H1 (cell line): ENCODE measurements around the gene SLC25A42. TPM values are rescaled to one million over a fixed set of nuclear protein-coding genes. Genes with fewer than 3 reads are reported as not detected.
"Not testable (repeated sequence)": the region's sequence is repeated elsewhere in the genome, so short reads cannot be mapped to it uniquely, and the experiment has no call there.

Experiments used
- CTCF ChIA-PET: fragments of 300-600 bp; sonication (Branson Sonifier 250); formaldehyde crosslinking; loops from one replicate; lab custom pipeline; 2021; ENCODE audit not compliant: partially characterized antibody; lab: Charles Lee
- POLR2A ChIA-PET: fragments of 300-600 bp; sonication (Branson Sonifier 250); formaldehyde crosslinking; loops from one replicate; lab custom pipeline; 2021; ENCODE audit warnings: inconsistent platforms; ENCODE audit not compliant: partially characterized antibody; lab: Charles Lee
- DNase-seq, 2 experiments: peaks; one replicate each; pipeline versions ENCODE4 v3.0.0 to v3.0.0-alpha.2; 2010 to 2022; ENCODE audit warnings: low spot score in 2 of 2, low read depth in 1 of 2, mixed read lengths in 1 of 2
- FAIRE-seq: peaks from 2 replicates; lab custom pipeline; 2011; peaks lifted over from hg19 to GRCh38; lab: Jason Lieb, UNC
- H2AFZ ChIP-seq: 2 replicates; pipeline ENCODE4 v1.8.1; 2012; ENCODE audit warnings: low read length, inconsistent platforms
- H2AK5ac ChIP-seq: 2 replicates; pipeline ENCODE4 v1.6.1; 2013; ENCODE audit warnings: low read depth, low read length
- H2BK120ac ChIP-seq: replicated peaks from 2 replicates; pipeline ENCODE3; 2013; ENCODE audit warnings: low read depth, low read length, inconsistent platforms
- H2BK12ac ChIP-seq: 2 replicates; pipeline ENCODE4 v1.6.1; 2013; ENCODE audit warnings: low read depth, low read length
- H2BK15ac ChIP-seq: 2 replicates; pipeline ENCODE4 v1.6.1; 2013; ENCODE audit warnings: low read length
- H2BK20ac ChIP-seq: 2 replicates; pipeline ENCODE4 v1.6.1; 2013; ENCODE audit warnings: low read length
- H2BK5ac ChIP-seq: 2 replicates; pipeline ENCODE4 v1.6.1; 2013; ENCODE audit warnings: low read depth, low read length
- H3K14ac ChIP-seq: 2 replicates; pipeline ENCODE4 v1.6.1; 2013; ENCODE audit warnings: inconsistent platforms; ENCODE audit not compliant: insufficient read length
- H3K18ac ChIP-seq: 2 replicates; pipeline ENCODE4 v1.6.1; 2013; ENCODE audit warnings: low read length; ENCODE audit errors: extremely low read depth
- H3K23ac ChIP-seq: 2 replicates; pipeline ENCODE4 v1.6.1; 2013; ENCODE audit warnings: inconsistent platforms; ENCODE audit not compliant: insufficient read length
- H3K23me2 ChIP-seq: 2 replicates; pipeline ENCODE4 v1.6.1; 2013; ENCODE audit warnings: low read depth, low read length
- H3K27ac ChIP-seq: 2 replicates; pipeline ENCODE4 v1.6.1; 2011; ENCODE audit warnings: low read depth, low read length, inconsistent platforms
- H3K27me3 ChIP-seq, 4 experiments: replicated peaks in 1 of 4; 1 replicate in 1 of 4; 2 replicates in 3 of 4; pipeline versions ENCODE4 v1.6.1 to v1.8.1; 2011 to 2013; ENCODE audit warnings: low read length in 3 of 4, mild to moderate bottlenecking in 3 of 4, inconsistent platforms in 2 of 4, mixed read lengths in 2 of 4, moderate library complexity in 1 of 4; ENCODE audit not compliant: control insufficient read depth in 3 of 4, insufficient read depth in 3 of 4; ENCODE audit errors: extremely low read depth in 1 of 4
- H3K36me3 ChIP-seq, 4 experiments: 2 replicates each; pipeline versions ENCODE4 v1.6.1 to v1.8.1; 2011 to 2013; ENCODE audit warnings: mild to moderate bottlenecking in 4 of 4, low read length in 3 of 4, moderate library complexity in 2 of 4, control low read depth in 1 of 4, inconsistent platforms in 1 of 4; ENCODE audit not compliant: insufficient read depth in 4 of 4, control insufficient read depth in 2 of 4
- H3K4ac ChIP-seq: replicated peaks from 2 replicates; pipeline ENCODE3; 2013; ENCODE audit warnings: low read length, low read depth, mixed read lengths, inconsistent platforms; ENCODE audit not compliant: insufficient read length
- H3K4me1 ChIP-seq, 4 experiments: replicated peaks in 1 of 4; 1 replicate in 1 of 4; 2 replicates in 3 of 4; pipeline versions ENCODE4 v1.6.1 to v1.8.1; 2011 to 2013; ENCODE audit warnings: low read length in 3 of 4, inconsistent platforms in 2 of 4, mixed read lengths in 1 of 4; ENCODE audit not compliant: insufficient read depth in 4 of 4, control insufficient read depth in 3 of 4
- H3K4me2 ChIP-seq, 2 experiments: 2 replicates each; pipeline versions ENCODE4 v1.6.1 to v1.8.1; 2011 to 2013; ENCODE audit warnings: low read depth in 2 of 2, low read length in 2 of 2, control low read depth in 1 of 2, inconsistent platforms in 1 of 2, mild to moderate bottlenecking in 1 of 2; ENCODE audit not compliant: insufficient read depth in 1 of 2
- H3K4me3 ChIP-seq, 4 experiments: fragments of 200-600, 300-600 bp in 1 of 4; sonication (generic), shearing (Covaris generic), sonication (Bioruptor Twin) in 1 of 4; 2 replicates each; pipeline versions ENCODE4 v1.5.1 to v1.8.1; 2011 to 2016; ENCODE audit warnings: low read length in 4 of 4, low read depth in 3 of 4, control low read depth in 2 of 4, inconsistent platforms in 2 of 4, mild to moderate bottlenecking in 2 of 4, mixed read lengths in 1 of 4, moderate library complexity in 1 of 4; ENCODE audit not compliant: insufficient read depth in 2 of 4; ENCODE audit errors: extremely low read depth in 1 of 4
- H3K56ac ChIP-seq: replicated peaks from 2 replicates; pipeline ENCODE3; 2013; ENCODE audit warnings: low read depth, mild to moderate bottlenecking, mixed read lengths, low read length, inconsistent platforms; ENCODE audit not compliant: insufficient read length
- H3K79me1 ChIP-seq: 2 replicates; pipeline ENCODE4 v1.6.1; 2013; ENCODE audit warnings: low read depth, low read length, control low read depth
- H3K79me2 ChIP-seq, 2 experiments: 2 replicates each; pipeline versions ENCODE4 v1.6.1 to v1.8.1; 2012 to 2013; ENCODE audit warnings: low read length in 2 of 2, mild to moderate bottlenecking in 2 of 2, inconsistent platforms in 1 of 2; ENCODE audit not compliant: insufficient read depth in 2 of 2, control insufficient read depth in 1 of 2
- H3K9ac ChIP-seq, 4 experiments: replicated peaks in 1 of 4; 1 replicate in 1 of 4; 2 replicates in 3 of 4; pipeline versions ENCODE4 v1.6.1 to v1.8.1; 2011 to 2013; ENCODE audit warnings: low read depth in 3 of 4, low read length in 3 of 4, control low read depth in 2 of 4, mild to moderate bottlenecking in 2 of 4, moderate library complexity in 2 of 4, inconsistent platforms in 1 of 4; ENCODE audit errors: extremely low read depth in 1 of 4
- H3K9me3 ChIP-seq, 2 experiments: 2 replicates each; pipeline versions ENCODE4 v1.6.1 to v1.8.1; 2012 to 2013; ENCODE audit warnings: mild to moderate bottlenecking in 2 of 2, moderate library complexity in 2 of 2, control low read depth in 1 of 2, inconsistent platforms in 1 of 2, low read depth in 1 of 2, low read length in 1 of 2, mixed read lengths in 1 of 2; ENCODE audit not compliant: insufficient read depth in 2 of 2
- H4K20me1 ChIP-seq, 2 experiments: replicated peaks in 1 of 2; 2 replicates each; pipeline versions ENCODE3 to v1.8.1; 2011 to 2013; ENCODE audit warnings: inconsistent platforms in 2 of 2, low read length in 2 of 2, mild to moderate bottlenecking in 1 of 2; ENCODE audit not compliant: insufficient read depth in 2 of 2, control insufficient read depth in 1 of 2
- H4K5ac ChIP-seq: 2 replicates; pipeline ENCODE4 v1.6.1; 2013; ENCODE audit warnings: low read length, low read depth, mixed read lengths, inconsistent platforms; ENCODE audit not compliant: insufficient read length
- H4K8ac ChIP-seq: 2 replicates; pipeline ENCODE4 v1.8.0; 2013; ENCODE audit warnings: mild to moderate bottlenecking, moderate library complexity, low read length, inconsistent platforms; ENCODE audit not compliant: insufficient read depth; ENCODE audit errors: extremely low read depth
- H4K91ac ChIP-seq: replicated peaks from 2 replicates; pipeline ENCODE3; 2013; ENCODE audit warnings: low read length, mixed read lengths, inconsistent platforms; ENCODE audit not compliant: insufficient read length
- whole genome bisulfite sequencing, 2 experiments: shearing (Covaris generic) in 1 of 2; methylation state at CpG; one replicate each; pipeline versions ENCODE4 v1.1.6 to v1.1.7; 2013 to 2015; ENCODE audit warnings: low lambda C conversion rate in 2 of 2, mixed read lengths in 2 of 2, inconsistent platforms in 1 of 2, low coverage in 1 of 2, missing lambda C conversion rate in 1 of 2; ENCODE audit not compliant: insufficient replicate concordance in 2 of 2, insufficient coverage in 1 of 2, insufficient read length in 1 of 2; ENCODE audit errors: extremely low coverage in 1 of 2, missing lambda C conversion rate in 1 of 2; 5-methylcytosine and 5-hydroxymethylcytosine counted together
- polyA plus RNA-seq, 7 experiments: library from polyadenylated mRNA; depleted of rRNA in 3 of 7; stranded (reverse) in 5 of 7; unstranded in 2 of 7; fragments of >200 nt in 5 of 7; fragments of 200-250 nt in 2 of 7; gene quantifications; 1 replicate in 5 of 7; 2 replicates in 1 of 7; 4 replicates in 1 of 7; pipeline versions ENCODE4 v1.2.1 to v1.2.3, GENCODE V29; 2011 to 2013; ENCODE audit warnings: missing spikeins in 2 of 7, mixed read lengths in 2 of 7
- total RNA-seq: library from RNA; stranded (reverse); fragmentation: NEBNext Ultra II Directional; extraction: Animal tissue kit (Norgen Biotek cat#: 25700); gene quantifications from 2 replicates; pipeline ENCODE4 v1.2.1, GENCODE V29; 2021

SLC25A42 gene
- total and polyA plus RNA-seq, 2 of the 8 experiments (the other 6 are each of a cell fraction or from before 2014, with no cell fraction given) = 5.9 to 6.2 TPM

- not testable (repeated sequence) for H2BK15ac ChIP-seq, H2AFZ ChIP-seq, H3K4me1 ChIP-seq, H3K4me3 ChIP-seq, H4K8ac ChIP-seq, H3K23ac ChIP-seq, H2BK20ac ChIP-seq, H3K18ac ChIP-seq, H3K27ac ChIP-seq, H2BK120ac ChIP-seq, H3K9ac ChIP-seq, H3K4ac ChIP-seq, H3K56ac ChIP-seq, H2BK5ac ChIP-seq, FAIRE-seq, H3K4me2 ChIP-seq, H2BK12ac ChIP-seq, H4K5ac ChIP-seq, H2AK5ac ChIP-seq, H4K91ac ChIP-seq, H3K14ac ChIP-seq, DNase-seq, H3K23me2 ChIP-seq, H3K27me3 ChIP-seq, H3K9me3 ChIP-seq, H3K79me1 ChIP-seq
- WGBS, 2 experiments = 83% methylated on average over 1 of the region's 1 CpG; no CpG with 5 or more reads in 1 of the 2 experiments
- CTCF ChIA-PET = interaction anchor here (1.0 to 1.4 kb wide), 2 partner anchors 28 to 116 kb away, joined by 5 read pairs; no protein-coding TSS in a partner anchor
- Histone ChIP-seq H4K20me1 (peaks cover 7 to 21% of the 10 kb centered on the region in 2 experiments), H3K36me3 (peaks cover 39 to 71% (median 56%) of the 10 kb centered on the region in 4 experiments), H3K79me2 (peaks cover 0 to 17% of the 10 kb centered on the region in 2 experiments; a peak in 2 of 4 replicates)
- POLR2A ChIA-PET = interaction anchor here (0.9 to 1.7 kb wide), 3 partner anchors 13 to 84 kb away, joined by 3 to 4 read pairs (median 3); no protein-coding TSS in a partner anchor
Observed at GRCh38 chr19:19023376-19023775, 40.4 kb upstream of the SLC25A42 start.
